Activated CD4-positive, alpha-beta memory T cell treated with anti-CD3 and anti-CD28 coated beads, Interleukin-2, amount 10 ng/mL, durations not matched to agents 7 days and 5 days (primary cell): ENCODE results near the gene WFS1. TPM values are rescaled to one million over a fixed set of nuclear protein-coding genes. Genes with fewer than 3 reads are reported as not detected.

ENCODE experiments used
- CTCF ChIA-PET: fragments of 350-600 bp; sonication (Branson Sonifier 250); formaldehyde crosslinking; loops from one replicate; lab custom pipeline; 2021; ENCODE audit warnings: antibody characterized with exemption, inconsistent platforms; lab: Charles Lee
- POLR2A ChIA-PET: fragments of 350-600 bp; sonication (Branson Sonifier 250); formaldehyde crosslinking; loops from one replicate; lab custom pipeline; 2021; ENCODE audit warnings: antibody characterized with exemption; lab: Charles Lee
- DNase-seq: peaks from one replicate; pipeline ENCODE4 v3.0.0-alpha.2; 2020
- H3K27ac Mint-ChIP-seq: one replicate; pipeline ENCODE4 v1.8.0; 2021; ENCODE audit warnings: mild to moderate bottlenecking, mixed read lengths
- H3K27me3 Mint-ChIP-seq: one replicate; pipeline ENCODE4 v1.8.0; 2021; ENCODE audit warnings: mixed read lengths
- H3K36me3 Mint-ChIP-seq: one replicate; pipeline ENCODE4 v1.8.0; 2021; ENCODE audit warnings: low read depth, mixed read lengths
- H3K4me1 Mint-ChIP-seq: one replicate; pipeline ENCODE4 v1.8.0; 2021; ENCODE audit warnings: mixed read lengths
- H3K4me3 Mint-ChIP-seq: one replicate; pipeline ENCODE4 v1.8.0; 2021; ENCODE audit warnings: mild to moderate bottlenecking, mixed read lengths
- H3K9me3 Mint-ChIP-seq: one replicate; pipeline ENCODE4 v1.8.0; 2021; ENCODE audit warnings: mixed read lengths
- total RNA-seq, 2 experiments: library from RNA; stranded (reverse); gene quantifications; one replicate each; pipeline ENCODE4 v1.2.3, GENCODE V29; 2021

Gene WFS1
- total RNA-seq, 2 experiments from 2014 or later: 2.4 to 3.5 TPM

GRCh38 chr4:6268650-6269615, 717 bp upstream of the WFS1 start:
- H3K4me1 Mint-ChIP-seq: peaks cover 27% of the 10 kb centered on the region
- H3K9me3 Mint-ChIP-seq: no peaks in the 10 kb centered on the region
- peaks cover 45% of the 10 kb centered on the region for H3K27me3 Mint-ChIP-seq
- no peak overlapping the region for H3K27ac Mint-ChIP-seq
- no peak for DNase-seq
- peak overlapping the region; percentile 72 for H3K4me3 Mint-ChIP-seq
- no peaks in the 10 kb centered on the region for H3K36me3 Mint-ChIP-seq
- ChIA-PET POLR2A (interaction anchor here (0.9 to 2.2 kb wide), 7 partner anchors 7 to 88 kb away, joined by 3 to 7 read pairs (median 4); partner anchors contain the start of gene JAKMIP1), CTCF (interaction anchor here (0.9 to 15.1 kb wide), 4 partner anchors 10 to 58 kb away, joined by 3 to 229 read pairs (median 24); no protein-coding TSS in a partner anchor)

- H3K27ac Mint-ChIP-seq: no peak overlapping the region
- H3K4me1 Mint-ChIP-seq: peaks cover 27% of the 10 kb centered on the region
- POLR2A ChIA-PET: interaction anchor here (1.0 to 2.2 kb wide), 3 partner anchors 9 to 57 kb away, joined by 3 to 7 read pairs (median 5); no protein-coding TSS in a partner anchor
- DNase-seq: no peak
- H3K36me3 Mint-ChIP-seq: no peaks in the 10 kb centered on the region
- H3K4me3 Mint-ChIP-seq: peak overlapping the region; percentile 71
- CTCF ChIA-PET: interaction anchor here (0.9 to 15.1 kb wide), 3 partner anchors 20 to 136 kb away, joined by 3 to 229 read pairs (median 46); no protein-coding TSS in a partner anchor
- peaks cover 55% of the 10 kb centered on the region for H3K27me3 Mint-ChIP-seq
- H3K9me3 Mint-ChIP-seq: no peaks in the 10 kb centered on the region
Observed at GRCh38 chr4:6270636-6271121, 1.0 kb downstream of the WFS1 start.

GRCh38 chr4:6271206-6271605, 1.6 kb downstream of the WFS1 start:
- no peak for DNase-seq
- Mint-ChIP-seq H3K4me3 (peak overlapping the region; percentile 71), H3K27ac (no peak overlapping the region), H3K4me1 (peaks cover 27% of the 10 kb centered on the region), H3K27me3 (peaks cover 54% of the 10 kb centered on the region), H3K9me3 (no peaks in the 10 kb centered on the region), H3K36me3 (no peaks in the 10 kb centered on the region)
- CTCF ChIA-PET: interaction anchor here (0.9 to 15.1 kb wide), 3 partner anchors 21 to 137 kb away, joined by 3 to 229 read pairs (median 46); no protein-coding TSS in a partner anchor
- POLR2A ChIA-PET: interaction anchor here (1.0 to 2.2 kb wide), 2 partner anchors 10 to 12 kb away, joined by 3 to 7 read pairs; no protein-coding TSS in a partner anchor

- no peaks in the 10 kb centered on the region for H3K36me3 Mint-ChIP-seq
Observed at GRCh38 chr4:6271701-6272465, 2.2 kb downstream of the WFS1 start.

GRCh38 chr4:6272863-6273660, 3.4 kb downstream of the WFS1 start:
- no peak overlapping the region for H3K4me3 Mint-ChIP-seq
- H3K27ac Mint-ChIP-seq: no peak overlapping the region
- peaks cover 40% of the 10 kb centered on the region for H3K27me3 Mint-ChIP-seq
- H3K9me3 Mint-ChIP-seq: no peaks in the 10 kb centered on the region
- no peak for DNase-seq
- POLR2A ChIA-PET: no interaction called here
- no peaks in the 10 kb centered on the region for H3K36me3 Mint-ChIP-seq
- CTCF ChIA-PET: interaction anchor here (1.5 kb wide), 1 partner anchor 23 kb away, joined by 4 read pairs; no protein-coding TSS in a partner anchor
- H3K4me1 Mint-ChIP-seq: peaks cover 17% of the 10 kb centered on the region

More at GRCh38 chr4:6271701-6272465, 2.2 kb downstream of the WFS1 start:
- no peak overlapping the region for H3K27ac Mint-ChIP-seq
- peaks cover 27% of the 10 kb centered on the region for H3K4me1 Mint-ChIP-seq
- DNase-seq: no peak
- ChIA-PET POLR2A (no interaction called here), CTCF (interaction anchor here (1.5 to 15.1 kb wide), 2 partner anchors 22 to 55 kb away, joined by 4 to 229 read pairs; no protein-coding TSS in a partner anchor)
- H3K4me3 Mint-ChIP-seq: no peak overlapping the region
- H3K27me3 Mint-ChIP-seq: peaks cover 49% of the 10 kb centered on the region
- H3K9me3 Mint-ChIP-seq: no peaks in the 10 kb centered on the region

GRCh38 chr4:6273661-6273990, 4.0 kb downstream of the WFS1 start:
- Mint-ChIP-seq H3K27ac (no peak overlapping the region), H3K4me3 (no peak overlapping the region), H3K27me3 (peaks cover 36% of the 10 kb centered on the region), H3K4me1 (peaks cover 19% of the 10 kb centered on the region), H3K9me3 (no peaks in the 10 kb centered on the region), H3K36me3 (no peaks in the 10 kb centered on the region)
- ChIA-PET POLR2A (no interaction called here), CTCF (no interaction called here)
- no peak for DNase-seq

GRCh38 chr4:6275351-6275750, 5.7 kb downstream of the WFS1 start:
- Mint-ChIP-seq H3K9me3 (no peaks in the 10 kb centered on the region), H3K27ac (no peak overlapping the region), H3K4me1 (peaks cover 20% of the 10 kb centered on the region), H3K4me3 (no peak overlapping the region), H3K27me3 (peaks cover 34% of the 10 kb centered on the region), H3K36me3 (no peaks in the 10 kb centered on the region)
- CTCF ChIA-PET: no interaction called here
- POLR2A ChIA-PET: interaction anchor here (0.7 kb wide), 1 partner anchor 56 kb away, joined by 3 read pairs; no protein-coding TSS in a partner anchor
- no peak for DNase-seq

GRCh38 chr4:6275898-6276806, 6.5 kb downstream of the WFS1 start:
- Mint-ChIP-seq H3K36me3 (no peaks in the 10 kb centered on the region), H3K4me1 (peaks cover 15% of the 10 kb centered on the region), H3K27ac (no peak overlapping the region), H3K4me3 (no peak overlapping the region), H3K9me3 (no peaks in the 10 kb centered on the region), H3K27me3 (peaks cover 28% of the 10 kb centered on the region)
- POLR2A ChIA-PET: no interaction called here
- no peak for DNase-seq
- CTCF ChIA-PET: no interaction called here

- H3K36me3 Mint-ChIP-seq: no peaks in the 10 kb centered on the region
- H3K4me3 Mint-ChIP-seq: no peak overlapping the region
- CTCF ChIA-PET: interaction anchor here (2.5 kb wide), 1 partner anchor 54 kb away, joined by 8 read pairs; no protein-coding TSS in a partner anchor
Observed at GRCh38 chr4:6277139-6277802, 7.6 kb downstream of the WFS1 start.

GRCh38 chr4:6277935-6278800, 8.5 kb downstream of the WFS1 start:
- Mint-ChIP-seq H3K4me3 (no peak overlapping the region), H3K9me3 (no peaks in the 10 kb centered on the region), H3K36me3 (no peaks in the 10 kb centered on the region), H3K27ac (peak overlapping the region; percentile 54), H3K4me1 (peaks cover 13% of the 10 kb centered on the region), H3K27me3 (peaks cover 16% of the 10 kb centered on the region)
- no peak for DNase-seq
- ChIA-PET CTCF (interaction anchor here (1.0 to 2.5 kb wide), 4 partner anchors 14 to 280 kb away, joined by 3 to 8 read pairs (median 3); no protein-coding TSS in a partner anchor), POLR2A (interaction anchor here (1.2 to 1.5 kb wide), 2 partner anchors 9 to 79 kb away, joined by 4 read pairs; partner anchors contain the start of gene WFS1)

More at GRCh38 chr4:6277139-6277802, 7.6 kb downstream of the WFS1 start:
- no peak for DNase-seq
- no peak overlapping the region for H3K27ac Mint-ChIP-seq
- POLR2A ChIA-PET: interaction anchor here (1.2 kb wide), 1 partner anchor 8 kb away, joined by 4 read pairs; the partner anchor contains the start of gene WFS1
- no peaks in the 10 kb centered on the region for H3K9me3 Mint-ChIP-seq
- peaks cover 13% of the 10 kb centered on the region for H3K4me1 Mint-ChIP-seq
- peaks cover 18% of the 10 kb centered on the region for H3K27me3 Mint-ChIP-seq
